ENCODE results near the gene SLC16A3. TPM values are rescaled to one million over a fixed set of nuclear protein-coding genes. Genes with fewer than 3 reads are reported as not detected.
A peak's percentile ranks its signal among the peaks of the same experiment; 100 is the strongest.

The SLC16A3 gene
- total and polyA plus RNA-seq, 2 of the 4 experiments (the other 2 are of a cell fraction): 49.1 to 181 TPM

GRCh38 chr17:82204831-82205719 is 23.8 kb upstream of the SLC16A3 start:
- Histone ChIP-seq H2BK120ac (ENCODE audit: low read depth, low read length) (peak overlapping the region; percentile 18; the same call in 1 of the 2 replicates), H3K23ac (ENCODE audit: low read depth, low read length) (no peak overlapping the region), H4K8ac (ENCODE audit: low read depth in 2 of 2, low read length in 2 of 2) (no peak overlapping the region; a peak in 1 of 4 replicates), H2BK15ac (ENCODE audit: low read depth, low read length) (no peak overlapping the region), H3K18ac (ENCODE audit: low read depth, low read length) (no peak overlapping the region), H4K91ac (ENCODE audit: insufficient read depth, low read depth, low read length) (0 out of 2 replicates have a peak overlapping the region, but pooled peaks have one; percentile 20), H4K5ac (ENCODE audit: low read depth, low read length) (no peak overlapping the region), H3K4me1 (ENCODE audit: control insufficient read depth, insufficient read depth, low read length) (peaks cover 11% of the 10 kb centered on the region), H2AFZ (replicated peaks; ENCODE audit: low read length, poor library complexity) (peak overlapping the region; percentile 38), H2BK20ac (ENCODE audit: low read depth, low read length) (peak overlapping the region; percentile 23), H2BK5ac (ENCODE audit: low read depth, low read length, poor library complexity, severe bottlenecking) (peak overlapping the region; percentile 34), H3K9me3 (ENCODE audit: control insufficient read depth, insufficient read depth, low read length) (no peaks in the 10 kb centered on the region), H3K14ac (replicated peaks; ENCODE audit: low read depth, low read length) (0 out of 2 replicates have a peak overlapping the region, but pooled peaks have one; percentile 22), H3K27ac (ENCODE audit: insufficient read depth, low read length) (peak overlapping the region; percentile 1; the same call in 1 of the 2 replicates), H3K4ac (ENCODE audit: low read depth, low read length) (peak overlapping the region; percentile 64), H3K9ac (ENCODE audit: low read depth, low read length) (no peak overlapping the region), H3K79me1 (ENCODE audit: low read depth in 1 of 2, low read length in 2 of 2) (peaks cover 11 to 42% of the 10 kb centered on the region in 2 experiments), H2AK5ac (ENCODE audit: low read depth, low read length) (peak overlapping the region; percentile 91), H3K36me3 (ENCODE audit: control insufficient read depth, insufficient read depth, low read length) (peaks cover 6% of the 10 kb centered on the region; the same call in 1 of the 2 replicates), H3K4me2 (ENCODE audit: low read depth, low read length) (no peak overlapping the region), H3K27me3 (ENCODE audit: control insufficient read depth, insufficient read depth, low read length) (no peaks in the 10 kb centered on the region), H3K9me1 (ENCODE audit: insufficient read depth, low read length) (peaks cover 9% of the 10 kb centered on the region), H2AK9ac (replicated peaks; ENCODE audit: low read depth, low read length, poor library complexity) (peak overlapping the region; percentile 61), H3K56ac (ENCODE audit: extremely low read depth, insufficient read depth, low read length) (no peak overlapping the region), H3K4me3 (ENCODE audit: insufficient read depth, low read depth, low read length) (no peak overlapping the region), H4K20me1 (ENCODE audit: insufficient read depth, low read length) (peaks cover 18% of the 10 kb centered on the region)
- dilution Hi-C loops (cut with HindIII; ENCODE audit: low sequenced_read_pairs, unreplicated experiment) (no loop called here), intact Hi-C loops (cut with micrococcal nuclease) (loop anchor here (5.0 kb wide), 1 partner anchor 37 kb away; no protein-coding TSS in a partner anchor), in situ Hi-C loops (cut with MboI; ENCODE audit: low sequenced_read_pairs) (no loop called here)
- no TSS peak for BruUV-seq (replicated peaks)
- TF ChIP-seq MAFK (IDR thresholded peaks at IDR 0.05; ENCODE audit: low read depth, low read length): peak; percentile 38; the same call in 1 of the 2 replicates
- TF ChIP-seq CEBPB (IDR thresholded peaks at IDR 0.05; ENCODE audit: low read depth, low read length): no peak
- no peak for TF ChIP-seq POLR2A (IDR thresholded peaks at IDR 0.05; ENCODE audit: low read depth, low read length)
- peak; percentile 91 for TF ChIP-seq FOS (IDR thresholded peaks at IDR 0.05; ENCODE audit: low read depth, low read length)
- TF ChIP-seq RCOR1 (IDR thresholded peaks at IDR 0.05; ENCODE audit: insufficient replicate concordance, low read length): no peak
- POLR2A ChIA-PET (ENCODE audit: unreplicated experiment): interaction anchor here (1.1 kb wide), 1 partner anchor 24 kb away, joined by 3 read pairs; no protein-coding TSS in a partner anchor
- CTCF ChIA-PET: interaction anchor here (1.1 to 1.2 kb wide), 2 partner anchors 11 to 175 kb away, joined by 3 to 5 read pairs; no protein-coding TSS in a partner anchor
- peak; percentile 84 for ATAC-seq (ENCODE audit: low read depth)
- WGBS, 2 experiments (ENCODE audit: extremely low coverage in 2 of 2, insufficient read length in 1 of 2): 33% methylated on average over 7 of the region's 25 CpGs; no CpG with 5 or more reads in 1 of the 2 experiments
- peak; percentile 85 for DNase-seq
